Fibroblast of the aortic adventitia (primary cell): Measurements from ENCODE around the gene PHRF1. TPM values are rescaled to one million over a fixed set of nuclear protein-coding genes. Genes with fewer than 3 reads are reported as not detected.
A peak's percentile ranks its signal among the peaks of the same experiment; 100 is the strongest.

Source experiments
- DNase-seq: peaks from one replicate; pipeline ENCODE4 v3.0.0-alpha.2; 2010; ENCODE audit warnings: low read depth
- H3K4me3 ChIP-seq: 2 replicates; pipeline ENCODE4 v1.5.1; 2011; ENCODE audit warnings: low read depth, mild to moderate bottlenecking, control low read depth, low read length, moderate library complexity
- CTCF ChIP-seq: IDR thresholded peaks from 2 replicates; pipeline ENCODE4 v1.5.1; 2011; ENCODE audit warnings: mild to moderate bottlenecking, low read length, control low read depth, inconsistent platforms; ENCODE audit not compliant: insufficient read depth
- total RNA-seq: library from RNA; depleted of rRNA; stranded (reverse); fragments of >200 nt; gene quantifications from 2 replicates; pipeline ENCODE4 v1.2.3, GENCODE V29; 2012; ENCODE audit warnings: low replicate concordance

The PHRF1 gene
- total RNA-seq, 1 donor = 27.6 TPM

- DNase-seq = no peak
- H3K4me3 ChIP-seq = no peak overlapping the region
- TF ChIP-seq CTCF = no peak
Measured at GRCh38 chr11:550746-551085, 25.6 kb upstream of the PHRF1 start.

GRCh38 chr11:551131-551530 is 25.1 kb upstream of the PHRF1 start:
- TF ChIP-seq CTCF = no peak
- H3K4me3 ChIP-seq = no peak overlapping the region
- DNase-seq = no peak

DNA sequence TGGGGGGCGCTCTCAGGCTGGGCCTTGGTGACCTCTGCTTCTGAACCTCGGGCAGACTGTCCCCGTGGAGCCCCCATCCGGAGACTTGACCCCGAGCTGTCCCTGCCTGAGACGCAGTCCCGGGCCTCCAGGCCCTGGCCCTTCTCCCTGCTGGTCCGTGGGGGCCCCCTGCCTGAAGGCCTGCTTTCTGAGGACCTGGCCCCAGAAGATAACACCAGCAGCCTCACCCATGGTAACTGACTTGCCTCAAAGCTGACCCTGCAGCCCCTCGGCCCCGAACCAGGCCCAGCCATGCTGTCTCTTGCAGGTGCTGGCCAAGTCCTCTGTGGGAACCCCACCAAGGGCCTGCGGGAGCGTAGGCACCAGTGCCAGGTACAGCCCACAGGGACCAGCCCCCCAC is 24.7 kb upstream of the PHRF1 start:
- DNase-seq = no peak
- TF ChIP-seq CTCF = no peak
- no peak overlapping the region for H3K4me3 ChIP-seq

DNA sequence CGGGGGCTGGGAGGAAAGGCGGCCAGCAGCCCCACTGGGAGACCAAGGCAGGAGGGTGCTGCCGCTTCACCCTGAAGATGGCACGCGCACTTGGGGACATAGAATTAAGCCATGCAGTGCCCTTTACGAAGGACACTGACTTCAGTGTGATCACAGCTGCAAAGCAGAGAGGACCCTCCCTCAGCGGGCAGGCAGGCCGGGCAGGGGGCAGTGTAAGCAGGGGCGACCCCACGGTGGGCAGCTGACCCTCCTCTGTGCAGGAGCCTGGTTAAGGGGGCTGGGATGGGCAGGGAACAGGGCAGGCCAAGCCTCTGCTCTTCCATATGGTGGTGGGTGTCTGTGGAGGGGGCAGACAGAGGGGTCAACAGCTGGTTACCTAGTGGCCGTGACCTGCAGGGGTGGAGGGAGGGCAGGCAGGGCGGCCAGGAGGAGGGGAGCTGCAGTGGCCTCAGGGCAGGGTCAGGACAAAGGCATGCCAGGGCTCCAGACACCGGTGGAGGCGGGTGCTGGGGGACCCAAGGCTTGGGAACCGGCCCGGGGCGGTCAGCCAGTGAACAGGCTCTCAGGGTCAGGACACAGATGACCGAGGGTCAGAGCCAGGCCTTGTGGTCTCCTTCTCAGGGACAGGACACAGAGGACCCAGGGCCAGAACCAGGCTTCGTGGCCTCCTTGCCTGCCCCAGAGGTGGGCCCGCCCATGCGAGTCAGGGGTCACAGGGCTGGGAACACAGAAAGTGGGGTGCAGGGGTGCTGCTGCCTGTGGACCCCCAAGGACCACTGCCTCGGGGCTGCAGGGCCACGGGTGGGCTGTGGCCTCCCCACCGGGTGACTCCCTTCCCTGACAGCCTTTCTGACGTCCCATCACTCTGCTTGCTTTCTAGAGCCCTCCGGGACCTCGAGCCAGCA is 22.9 kb upstream of the PHRF1 start:
- no peak for DNase-seq
- H3K4me3 ChIP-seq = no peak overlapping the region
- TF ChIP-seq CTCF = no peak

- DNase-seq = no peak
- no peak overlapping the region for H3K4me3 ChIP-seq
- no peak for TF ChIP-seq CTCF
Measured at GRCh38 chr11:553988-554340, 22.3 kb upstream of the PHRF1 start.

DNA sequence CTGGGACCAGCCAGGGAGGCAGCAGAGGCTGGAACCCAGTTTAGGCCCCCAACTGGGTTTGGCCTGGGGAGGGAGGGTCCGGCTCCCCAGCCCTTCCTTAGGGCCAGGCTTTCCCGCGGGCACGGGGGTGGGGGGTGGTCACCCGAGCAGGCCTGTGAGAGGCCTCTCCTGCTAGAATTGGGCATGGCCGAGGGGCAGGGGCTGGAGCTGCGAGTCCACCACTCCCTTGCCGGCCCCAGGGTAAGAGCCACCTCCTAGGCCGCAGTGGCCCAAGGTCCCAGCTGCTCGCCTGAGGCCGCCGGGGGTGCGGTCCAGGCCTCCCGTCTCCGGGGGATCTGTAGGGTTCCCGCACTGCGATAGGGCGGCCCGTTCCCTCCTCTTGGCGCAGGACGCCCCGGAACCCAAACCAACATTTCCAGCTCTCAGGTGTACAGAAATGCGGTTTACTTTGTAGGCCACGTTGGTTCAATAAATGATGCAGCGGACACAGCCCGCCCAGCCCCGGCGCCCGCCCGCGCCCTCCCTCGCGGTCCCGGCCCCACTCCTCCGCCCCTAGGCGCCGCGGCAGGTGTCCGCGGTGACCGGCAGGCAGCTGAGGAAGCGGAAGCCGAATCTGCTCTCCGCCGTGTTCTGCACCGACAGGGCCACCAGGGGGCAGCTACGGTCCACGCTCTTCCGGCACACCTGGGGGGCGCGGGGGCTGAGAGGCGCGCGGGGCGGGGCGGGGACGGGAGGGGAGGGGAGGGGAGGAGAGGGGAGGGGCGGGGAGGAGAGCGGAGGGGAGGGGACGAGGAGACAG is 21.6 kb upstream of the PHRF1 start:
- no peak for DNase-seq
- TF ChIP-seq CTCF = peak; percentile 67
- H3K4me3 ChIP-seq = peak overlapping the region; percentile 5
